NCI-H2227 (cell line): ENCODE results near the gene CLCA2.
A peak's percentile ranks its signal among the peaks of the same experiment; 100 is the strongest.

ENCODE experiments used
- DNase-seq: peaks from one replicate; lab custom pipeline; 2025; ENCODE audit not compliant: unreplicated experiment; lab: John Stamatoyannopoulos, UW

The CLCA2 gene

GRCh38 chr1:86471291-86471690 is 47.3 kb downstream of the CLCA2 start:
- no peak for DNase-seq

DNA sequence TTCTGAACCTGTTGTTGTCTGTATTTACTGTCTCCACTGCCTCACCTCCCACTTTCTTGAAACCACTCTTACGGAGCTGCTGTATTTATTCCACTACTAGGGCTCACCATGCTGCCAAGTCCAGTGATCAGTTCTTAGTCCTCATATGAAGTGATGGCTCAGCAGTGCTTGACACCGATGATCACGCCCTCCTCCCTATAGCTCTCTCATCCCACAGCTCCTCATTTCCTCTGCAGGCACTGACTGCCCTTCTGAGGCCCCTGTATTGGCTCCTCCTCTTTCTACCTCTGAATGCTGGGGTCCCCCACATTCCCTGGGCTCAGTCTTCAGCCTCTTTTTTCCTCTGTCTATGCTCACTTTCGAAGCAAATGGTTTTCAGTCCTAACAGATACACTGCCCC is 48.2 kb downstream of the CLCA2 start:
- DNase-seq: peak; percentile 6

DNA sequence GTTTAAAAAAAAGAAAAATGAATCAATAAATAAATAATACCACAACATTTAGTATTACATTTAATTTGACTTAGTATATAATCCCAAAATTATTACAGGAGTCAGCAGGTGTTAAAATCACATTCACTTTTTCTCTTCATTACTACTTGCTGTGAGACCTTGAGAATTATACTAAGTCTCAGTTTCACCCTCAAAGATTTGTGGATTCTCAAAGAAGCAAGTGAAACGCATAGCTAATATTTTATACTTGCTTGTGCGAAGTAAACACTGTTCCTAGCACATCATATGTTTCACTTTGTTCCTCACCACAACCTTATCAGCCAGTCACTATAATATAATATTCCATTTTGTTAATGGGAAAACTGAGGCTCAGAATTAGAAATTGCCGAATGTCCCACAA is 48.8 kb downstream of the CLCA2 start:
- DNase-seq: no peak

GRCh38 chr1:86477256-86477655 is 53.3 kb downstream of the CLCA2 start:
- DNase-seq: no peak

GRCh38 chr1:86477682-86478081 is 53.7 kb downstream of the CLCA2 start:
- DNase-seq: no peak

DNA sequence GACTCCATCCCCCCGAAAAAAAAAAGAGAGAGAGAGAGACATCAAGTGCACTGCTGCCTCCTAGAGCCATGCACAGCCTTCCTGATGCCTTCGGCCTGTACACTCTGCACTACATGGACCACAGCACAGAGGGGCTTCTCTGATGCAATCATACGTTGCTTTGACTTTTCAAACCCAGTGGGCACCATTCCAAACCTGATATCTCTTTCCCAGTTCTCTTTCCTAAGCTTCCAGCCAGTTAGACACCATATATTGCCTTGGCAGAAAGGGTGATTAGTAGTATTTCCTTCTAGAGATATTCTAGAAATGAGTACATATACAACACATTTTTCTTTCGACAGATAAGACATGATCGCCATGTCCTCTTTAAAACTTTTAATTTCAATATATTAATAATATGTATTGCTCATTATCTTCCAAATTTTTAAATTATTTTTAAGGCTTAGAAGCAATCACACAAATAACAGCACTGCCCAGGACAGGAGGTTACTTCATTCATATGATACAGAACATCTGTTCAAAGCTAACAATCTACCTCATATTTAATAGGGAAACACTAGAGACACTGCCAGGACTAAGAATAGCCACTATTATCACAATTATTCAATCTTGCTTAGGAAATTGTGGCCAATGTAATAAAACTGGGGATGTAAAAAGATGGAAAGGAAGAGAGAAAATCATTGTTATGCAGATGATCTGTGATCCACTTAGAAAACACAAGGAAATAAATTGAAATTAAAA is 54.6 kb downstream of the CLCA2 start:
- DNase-seq: no peak

- no peak for DNase-seq
Observed at GRCh38 chr1:86481966-86482365, 58.0 kb downstream of the CLCA2 start.

GRCh38 chr1:86487131-86487810 is 63.3 kb downstream of the CLCA2 start:
- DNase-seq: no peak

DNA sequence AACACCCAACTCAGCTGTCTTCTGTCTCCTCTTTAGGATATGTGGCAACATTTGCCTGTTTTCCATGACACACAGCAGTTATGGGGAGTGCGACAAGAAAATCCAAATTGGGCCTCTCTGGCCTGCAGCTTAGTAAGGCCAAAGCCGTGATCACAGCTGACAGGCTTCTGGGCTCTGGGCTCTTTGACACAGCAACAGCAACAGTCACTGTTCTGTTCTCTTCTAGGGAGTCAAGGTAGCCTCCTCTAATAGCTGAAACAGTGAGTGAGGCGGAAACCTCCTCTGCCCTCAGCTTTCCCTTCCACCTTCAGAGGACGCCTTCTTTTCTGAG is 63.8 kb downstream of the CLCA2 start:
- DNase-seq: no peak

- no peak for DNase-seq
Observed at GRCh38 chr1:86489242-86489878, 65.4 kb downstream of the CLCA2 start.

- DNase-seq: no peak
Observed at GRCh38 chr1:86491171-86491950, 67.4 kb downstream of the CLCA2 start.

DNA sequence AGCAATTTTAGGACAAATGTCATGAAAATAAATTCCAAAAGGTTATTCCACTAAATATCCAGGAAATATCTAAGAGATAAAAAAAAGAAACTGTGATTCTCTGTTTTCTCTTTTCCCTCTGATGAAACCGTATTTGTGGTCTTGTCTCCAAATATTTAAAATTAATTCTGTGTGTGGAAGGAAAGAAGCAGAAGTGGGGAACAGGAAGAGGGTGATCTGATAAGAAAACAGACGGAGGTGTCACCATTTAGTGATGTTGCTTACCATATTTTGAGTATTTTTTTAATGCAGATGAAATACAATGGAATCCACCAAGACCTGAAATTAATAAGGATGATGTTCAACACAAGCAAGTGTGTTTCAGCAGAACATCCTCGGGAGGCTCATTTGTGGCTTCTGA is 74.3 kb downstream of the CLCA2 start:
- no peak for DNase-seq

DNA sequence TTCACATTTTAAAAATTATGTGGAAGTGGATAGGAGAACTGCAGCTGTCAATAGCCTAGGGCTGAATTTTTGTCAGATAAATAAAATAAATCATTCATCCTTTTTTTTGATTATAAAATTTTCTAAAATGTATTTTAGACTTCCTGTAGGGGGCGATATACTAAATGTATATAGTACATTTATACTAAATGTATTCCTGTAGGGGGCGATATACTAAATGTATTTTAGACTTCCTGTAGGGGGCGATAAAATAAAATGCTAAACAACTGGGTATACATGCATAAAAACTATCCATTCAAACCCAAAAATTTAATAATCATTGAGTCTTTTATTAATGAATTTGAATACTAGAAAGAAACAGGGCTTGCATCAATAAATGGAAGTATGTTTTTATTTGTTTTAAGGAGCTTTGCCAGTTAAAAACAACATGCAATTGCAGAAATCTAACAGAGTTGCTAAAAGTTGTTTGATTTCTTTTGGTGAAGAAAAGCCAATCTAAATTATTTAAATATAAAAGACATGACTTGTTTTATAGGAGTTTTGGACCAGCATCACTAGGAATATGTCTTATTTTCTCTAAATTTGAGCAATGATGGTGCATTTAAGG is 76.1 kb downstream of the CLCA2 start:
- peak; percentile 71 for DNase-seq

DNA sequence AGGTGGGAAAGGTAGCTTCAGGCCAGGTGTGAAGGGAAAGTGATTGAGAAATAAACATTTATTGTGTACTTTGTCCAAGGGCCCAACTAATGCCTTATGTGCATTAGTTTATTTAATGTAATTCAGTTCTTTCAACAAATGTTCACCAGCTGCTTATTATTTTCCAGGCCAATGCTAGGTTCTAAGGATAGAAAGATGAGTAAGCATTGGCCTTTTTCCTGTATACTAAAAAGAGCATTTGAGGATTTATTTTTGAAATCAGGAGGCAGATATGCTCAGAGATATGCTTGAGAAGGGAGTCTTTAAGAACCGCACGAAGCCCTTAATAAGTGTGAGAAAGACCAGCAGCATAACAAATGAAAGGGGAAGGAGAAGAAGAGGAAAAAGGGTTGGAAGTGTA is 76.7 kb downstream of the CLCA2 start:
- no peak for DNase-seq

DNA sequence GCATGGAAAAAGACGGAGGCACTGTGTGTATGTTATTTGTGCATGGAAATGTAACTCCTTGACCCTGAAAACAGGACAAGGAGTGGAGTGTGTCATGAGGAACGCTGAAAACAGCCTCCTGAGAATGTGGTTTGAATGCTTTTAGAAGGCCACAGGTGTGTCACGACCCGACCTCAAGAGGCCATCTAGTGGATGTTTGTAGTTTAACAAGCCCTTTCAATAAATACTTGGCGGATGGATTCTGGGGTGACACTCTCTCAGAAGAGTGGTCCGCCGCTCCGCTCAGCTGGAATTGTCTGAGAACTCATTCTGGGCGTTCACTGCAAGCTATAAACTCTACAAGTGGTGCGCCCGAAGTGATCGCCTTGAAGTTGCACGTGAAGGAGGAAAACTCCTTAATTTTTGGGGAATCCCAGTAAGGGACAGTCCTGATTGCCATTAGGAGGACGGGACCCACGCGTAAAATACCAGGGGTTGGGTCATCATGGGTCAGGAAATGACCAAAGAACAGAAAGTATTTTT is 78.2 kb downstream of the CLCA2 start:
- peak; percentile 57 for DNase-seq

DNA sequence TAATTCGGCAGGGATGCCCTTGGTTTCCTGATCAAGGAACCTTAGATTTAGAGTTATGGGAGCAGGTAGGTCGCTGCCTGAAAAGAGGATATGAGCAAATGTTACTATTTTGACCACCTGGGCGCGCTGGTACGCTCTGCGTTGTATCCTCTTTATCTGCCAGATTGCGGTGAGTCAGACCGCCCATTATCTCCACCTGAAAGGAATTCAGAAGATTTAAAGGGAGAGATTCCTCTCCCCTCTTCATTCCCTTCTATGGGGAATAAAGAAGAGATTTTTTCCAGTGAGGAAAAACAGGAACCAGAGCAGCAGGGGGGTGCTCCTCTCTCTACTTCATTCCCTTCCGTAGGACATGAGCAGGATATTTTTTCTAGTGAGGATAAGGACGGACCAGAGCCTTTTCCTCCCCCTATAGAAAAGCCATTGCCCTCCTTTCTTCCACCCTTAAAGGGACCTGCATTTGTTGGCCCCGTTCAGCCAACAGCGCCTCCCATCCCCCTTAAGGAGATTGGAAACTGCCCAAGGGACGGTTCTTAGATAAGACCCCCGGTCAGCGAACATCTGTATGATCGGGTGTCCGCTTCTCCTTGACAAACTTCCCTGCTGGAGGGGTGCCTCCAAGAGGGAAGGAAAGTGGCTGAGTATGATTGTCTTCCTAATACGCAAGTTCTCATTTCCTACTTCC is 78.9 kb downstream of the CLCA2 start:
- peak; percentile 46 for DNase-seq

DNA sequence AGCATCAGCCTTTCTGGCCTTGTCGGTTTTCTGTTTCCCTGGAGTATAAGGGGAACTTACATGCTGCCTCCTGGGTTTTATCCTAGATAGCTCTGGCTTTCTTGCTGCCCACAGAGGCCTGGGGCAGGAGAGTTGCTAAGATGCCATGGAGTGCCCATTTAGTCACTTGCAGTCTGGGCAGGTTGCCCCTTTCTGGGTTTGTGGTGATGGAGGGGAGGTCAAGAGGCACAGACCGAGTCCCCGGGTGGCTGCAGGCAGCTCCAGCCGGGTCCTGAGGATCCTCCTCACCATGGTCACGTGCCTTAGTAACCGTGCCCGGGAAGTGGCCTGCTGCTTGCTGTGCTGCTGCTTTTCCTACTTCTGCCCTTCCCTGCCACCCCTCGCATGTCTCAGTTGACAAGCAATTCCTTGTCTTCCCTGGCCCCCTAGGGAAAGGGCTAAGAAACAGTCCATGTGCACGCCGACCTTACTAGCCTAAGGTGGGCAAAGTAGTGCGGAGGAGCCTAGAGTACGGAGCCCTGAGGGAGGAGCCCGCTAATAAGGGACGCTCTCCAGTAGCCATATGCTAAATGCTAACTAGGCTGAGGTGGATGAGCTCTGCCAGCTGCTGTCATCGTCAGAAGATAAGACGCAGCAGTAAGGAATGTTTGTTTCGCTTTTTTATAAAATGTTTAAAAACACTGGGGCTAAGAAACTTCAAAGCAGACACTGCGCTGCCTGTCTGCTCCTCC is 79.6 kb downstream of the CLCA2 start:
- DNase-seq: peak; percentile 54

GRCh38 chr1:86504137-86504479 is 80.1 kb downstream of the CLCA2 start:
- DNase-seq: peak; percentile 7

DNA sequence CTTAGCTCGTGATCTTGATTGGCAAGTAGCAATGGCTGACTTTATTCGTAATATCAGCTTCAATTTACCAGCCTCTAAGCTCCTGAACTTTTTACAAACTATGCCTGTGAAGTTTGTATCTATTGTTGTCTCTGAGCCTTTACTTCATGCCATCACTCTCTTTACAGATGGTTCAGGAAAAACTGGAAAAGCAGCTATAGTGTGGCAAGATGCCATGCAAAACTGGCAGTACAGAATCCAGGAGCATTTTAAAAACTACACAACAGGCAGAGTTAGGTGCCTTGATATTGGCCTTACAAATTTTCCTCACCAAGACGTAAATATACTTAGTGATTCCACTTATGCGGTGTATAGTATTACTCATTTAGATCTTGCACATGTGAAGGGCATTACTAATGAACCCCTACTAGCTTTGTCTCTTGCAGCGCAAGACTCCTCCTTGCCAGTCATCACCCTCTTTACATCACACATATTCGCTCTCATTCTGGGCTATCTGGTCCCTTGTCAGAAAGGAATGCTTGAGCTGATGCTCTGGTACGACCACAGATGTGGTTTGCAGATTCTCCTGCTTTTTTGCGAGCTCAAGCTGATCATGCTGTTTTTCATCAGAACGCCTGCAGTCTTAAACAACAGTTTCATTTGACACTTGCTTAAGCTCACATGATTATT is 81.1 kb downstream of the CLCA2 start:
- DNase-seq: no peak
